RCC 7860 (cell line): ENCODE results near the gene VAMP4.

ENCODE experiments used
- DNase-seq: peaks from one replicate; pipeline ENCODE4 v3.0.0-alpha.2; 2015; ENCODE audit warnings: low spot score
- FAIRE-seq: peaks from 2 replicates; lab custom pipeline; 2012; peaks lifted over from hg19 to GRCh38; lab: Jason Lieb, UNC

VAMP4 gene

GRCh38 chr1:171741872-171742576, at the start of gene VAMP4:
VAMP4 (minus strand) TSS chr1:171742065; CDS start chr1:171738414, 3,651 bp downstream.
- DNase-seq (peak; percentile 73), FAIRE-seq (no peak)

- DNase-seq (no peak), FAIRE-seq (no peak)
Measured at GRCh38 chr1:171790318-171790717, 48.5 kb upstream of the VAMP4 start.

- no peak for FAIRE-seq
- peak; percentile 23 for DNase-seq
Measured at GRCh38 chr1:171788696-171789095, 46.8 kb upstream of the VAMP4 start.

- no peak for DNase-seq
- no peak for FAIRE-seq
Measured at GRCh38 chr1:171787686-171788480, 46.0 kb upstream of the VAMP4 start.

GRCh38 chr1:171786534-171786933, 44.7 kb upstream of the VAMP4 start:
- FAIRE-seq (no peak), DNase-seq (no peak)

- FAIRE-seq: no peak
- no peak for DNase-seq
Measured at GRCh38 chr1:171785766-171786165, 43.9 kb upstream of the VAMP4 start.

GRCh38 chr1:171784784-171785183, 42.9 kb upstream of the VAMP4 start:
- FAIRE-seq (no peak), DNase-seq (no peak)

GRCh38 chr1:171783816-171784530, 42.1 kb upstream of the VAMP4 start:
- DNase-seq: no peak
- no peak for FAIRE-seq

- FAIRE-seq (peak; percentile 94), DNase-seq (peak; percentile 97)
Measured at GRCh38 chr1:171781176-171781875, 39.5 kb upstream of the VAMP4 start, which contains the start of gene METTL13. METTL13 (plus strand) TSS chr1:171781660; CDS start chr1:171781968, 308 bp downstream.

- FAIRE-seq: no peak
- DNase-seq: no peak
Measured at GRCh38 chr1:171780583-171781175, 38.8 kb upstream of the VAMP4 start.

GRCh38 chr1:171772312-171772711, 30.4 kb upstream of the VAMP4 start:
- no peak for FAIRE-seq
- DNase-seq: no peak

- no peak for DNase-seq
- FAIRE-seq: no peak
Measured at GRCh38 chr1:171769754-171770153, 27.9 kb upstream of the VAMP4 start.

GRCh38 chr1:171769171-171769570, 27.3 kb upstream of the VAMP4 start:
- no peak for FAIRE-seq

GRCh38 chr1:171763764-171764163, 21.9 kb upstream of the VAMP4 start:
- DNase-seq (no peak), FAIRE-seq (no peak)

More at GRCh38 chr1:171769171-171769570, 27.3 kb upstream of the VAMP4 start:
- DNase-seq: no peak

- no peak for DNase-seq
- no peak for FAIRE-seq
Measured at GRCh38 chr1:171762143-171762563, 20.3 kb upstream of the VAMP4 start.

- FAIRE-seq: no peak
Measured at GRCh38 chr1:171758011-171758410, 16.1 kb upstream of the VAMP4 start.

GRCh38 chr1:171756856-171757255, 15.0 kb upstream of the VAMP4 start:
- FAIRE-seq (no peak), DNase-seq (no peak)

More at GRCh38 chr1:171758011-171758410, 16.1 kb upstream of the VAMP4 start:
- DNase-seq: no peak

GRCh38 chr1:171754971-171755370, 13.1 kb upstream of the VAMP4 start:
- DNase-seq: no peak
- no peak for FAIRE-seq

GRCh38 chr1:171754353-171754705, 12.5 kb upstream of the VAMP4 start:
- no peak for DNase-seq
- FAIRE-seq: no peak

GRCh38 chr1:171753685-171754352, 12.0 kb upstream of the VAMP4 start:
- DNase-seq (no peak), FAIRE-seq (no peak)
